Measurements from ENCODE around the gene ENKUR.

ENKUR gene

GRCh38 chr10:24947304-24948097 lies 68.5 kb downstream of the ENKUR start:
- DNase-seq (ENCODE audit: extremely low read depth, low read depth): no peak
- TF ChIP-seq CTCF (IDR thresholded peaks at IDR 0.05; ENCODE audit: low read depth, low read length): no peak

GRCh38 chr10:24944512-24945255 lies 71.3 kb downstream of the ENKUR start:
- TF ChIP-seq CTCF (IDR thresholded peaks at IDR 0.05; ENCODE audit: low read depth, low read length): no peak
- DNase-seq (ENCODE audit: extremely low read depth, low read depth): no peak

GRCh38 chr10:24938525-24938924 lies 77.4 kb downstream of the ENKUR start:
- DNase-seq (ENCODE audit: extremely low read depth, low read depth): no peak
- no peak for TF ChIP-seq CTCF (IDR thresholded peaks at IDR 0.05; ENCODE audit: low read depth, low read length)

GRCh38 chr10:24938076-24938475 lies 77.9 kb downstream of the ENKUR start:
- no peak for TF ChIP-seq CTCF (IDR thresholded peaks at IDR 0.05; ENCODE audit: low read depth, low read length)
- no peak for DNase-seq (ENCODE audit: extremely low read depth, low read depth)

- DNase-seq (ENCODE audit: extremely low read depth, low read depth): no peak
- TF ChIP-seq CTCF (IDR thresholded peaks at IDR 0.05; ENCODE audit: low read depth, low read length): no peak
Observed at GRCh38 chr10:24935504-24936292, 80.3 kb downstream of the ENKUR start.
